ENCODE data around the gene MAST4.

Gene MAST4

GRCh38 chr5:67042176-67043003 lies 446.2 kb downstream of the MAST4 start:
- no peak for DNase-seq (ENCODE audit: low spot score)

GRCh38 chr5:67043796-67044511 lies 447.8 kb downstream of the MAST4 start:
- DNase-seq (ENCODE audit: low spot score): no peak

- DNase-seq (ENCODE audit: low spot score): no peak
Observed at GRCh38 chr5:67045816-67046740, 449.9 kb downstream of the MAST4 start.

- DNase-seq (ENCODE audit: low spot score): no peak
Observed at GRCh38 chr5:67047160-67047559, 451.0 kb downstream of the MAST4 start.

GRCh38 chr5:67047616-67048015 lies 451.4 kb downstream of the MAST4 start:
- no peak for DNase-seq (ENCODE audit: low spot score)

- DNase-seq (ENCODE audit: low spot score): no peak
Observed at GRCh38 chr5:67050125-67050524, 453.9 kb downstream of the MAST4 start.

GRCh38 chr5:67050635-67051034 lies 454.4 kb downstream of the MAST4 start:
- no peak for DNase-seq (ENCODE audit: low spot score)

- no peak for DNase-seq (ENCODE audit: low spot score)
Observed at GRCh38 chr5:67051164-67051563, 455.0 kb downstream of the MAST4 start.

GRCh38 chr5:67052034-67052433 lies 455.8 kb downstream of the MAST4 start:
- no peak for DNase-seq (ENCODE audit: low spot score)

- no peak for DNase-seq (ENCODE audit: low spot score)
Observed at GRCh38 chr5:67053229-67053628, 457.0 kb downstream of the MAST4 start.

GRCh38 chr5:67058998-67059743 lies 463.0 kb downstream of the MAST4 start:
- no peak for DNase-seq (ENCODE audit: low spot score)

GRCh38 chr5:67059744-67060490 lies 463.7 kb downstream of the MAST4 start:
- no peak for DNase-seq (ENCODE audit: low spot score)

GRCh38 chr5:67061511-67061910 lies 465.3 kb downstream of the MAST4 start:
- DNase-seq (ENCODE audit: low spot score): no peak

GRCh38 chr5:67063055-67063454 lies 466.9 kb downstream of the MAST4 start:
- no peak for DNase-seq (ENCODE audit: low spot score)

- no peak for DNase-seq (ENCODE audit: low spot score)
Observed at GRCh38 chr5:67063791-67064190, 467.6 kb downstream of the MAST4 start.

GRCh38 chr5:67065237-67065636 lies 469.0 kb downstream of the MAST4 start:
- DNase-seq (ENCODE audit: low spot score): peak; percentile 61

- no peak for DNase-seq (ENCODE audit: low spot score)
Observed at GRCh38 chr5:67065696-67066095, 469.5 kb downstream of the MAST4 start.

- DNase-seq (ENCODE audit: low spot score): no peak
Observed at GRCh38 chr5:67066815-67067214, 470.6 kb downstream of the MAST4 start.

GRCh38 chr5:67073045-67073680 lies 477.0 kb downstream of the MAST4 start:
- no peak for DNase-seq (ENCODE audit: low spot score)

GRCh38 chr5:67077296-67077695 lies 481.1 kb downstream of the MAST4 start:
- no peak for DNase-seq (ENCODE audit: low spot score)
